ENCODE results near the gene NPTXR. TPM values are rescaled to one million over a fixed set of nuclear protein-coding genes. Genes with fewer than 3 reads are reported as not detected.
A peak's percentile ranks its signal among the peaks of the same experiment; 100 is the strongest.

The NPTXR gene
- polyA plus RNA-seq (2012; rRNA removed), result 1.1 and 1.2 TPM in 2 replicates
- 0.72 and 1.3 TPM in 2 replicates for polyA plus RNA-seq (2012; cell fraction: cytosol; rRNA removed)
- 1.2 and 1.6 TPM in 2 replicates for polyA plus RNA-seq (2012; cell fraction: nucleus; rRNA removed)

DNA sequence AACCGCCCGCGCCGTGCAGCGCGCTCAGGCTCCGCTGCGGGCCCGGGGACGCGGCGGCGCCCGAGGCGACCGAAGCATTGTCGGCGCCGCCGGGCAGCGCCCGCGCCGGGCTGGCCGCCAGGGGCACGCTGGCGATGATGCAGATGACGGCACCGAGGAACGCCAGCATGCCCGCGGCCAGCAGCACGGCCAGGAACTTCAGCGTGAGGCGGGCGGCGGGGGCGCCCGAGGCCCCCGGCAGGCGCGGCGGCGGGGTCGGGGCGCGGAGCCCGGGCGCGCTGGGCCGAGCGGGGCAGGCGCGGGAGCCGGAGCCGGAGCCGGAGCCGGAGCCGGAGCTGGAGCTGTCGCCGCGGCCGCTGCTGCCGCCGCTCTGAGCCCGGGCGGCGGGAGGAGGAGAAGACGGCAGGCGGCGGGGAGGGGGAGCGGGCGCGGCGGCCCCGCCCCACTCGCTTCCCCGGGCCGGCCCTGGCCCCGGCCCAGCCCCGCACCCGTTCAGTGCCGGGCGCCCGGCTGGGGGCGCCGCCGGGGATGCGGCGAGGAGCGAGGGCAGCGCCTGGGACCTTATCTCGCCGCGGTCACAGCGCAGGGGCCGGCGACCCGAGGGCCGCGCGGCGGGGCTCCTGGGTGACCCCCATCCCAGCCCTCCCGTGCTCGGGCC is at the start of gene NPTXR:
TSS of gene NPTXR (minus strand) at position 372 of the 658 bp plus-strand sequence.
- WGBS (ENCODE audit: low lambda C conversion rate), result no CpG with 5 or more reads among the region's 105 CpGs
- DNase-seq, result peak; percentile 90
- H3K36me3 ChIP-seq (replicated peaks in 1 of 2; ENCODE audit: control insufficient read depth in 1 of 2, insufficient read depth in 2 of 2, low read length in 1 of 2), result no peaks in the 10 kb centered on the region

DNA sequence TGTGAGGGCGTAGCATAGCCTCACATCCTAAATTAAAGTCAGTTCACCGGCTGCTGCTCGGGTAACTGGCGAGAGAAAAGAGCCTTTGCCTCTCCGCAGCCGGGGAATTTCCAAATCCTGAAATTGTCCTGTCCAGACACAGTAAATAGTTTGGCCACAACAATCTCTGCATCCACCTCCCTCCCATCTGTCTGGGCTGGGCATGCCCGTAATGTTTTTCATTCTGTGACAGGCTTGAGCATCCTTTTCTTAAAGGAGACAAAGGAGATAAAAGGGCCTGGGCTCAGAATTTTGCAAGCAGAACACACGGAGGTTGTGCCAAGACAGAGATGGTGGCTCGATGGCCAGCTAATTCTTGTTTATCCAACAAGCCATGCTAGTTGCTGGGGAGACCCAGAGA is 47.4 kb upstream of the NPTXR start:
- Histone ChIP-seq H3K4me3 (ENCODE audit: low read depth in 2 of 2, low read length in 1 of 2) (no peak overlapping the region), H2AFZ (ENCODE audit: low read depth) (no peak overlapping the region), H3K27ac (ENCODE audit: low read depth in 2 of 2, low read length in 1 of 2) (no peak overlapping the region), H3K36me3 (replicated peaks in 1 of 2; ENCODE audit: control insufficient read depth in 1 of 2, insufficient read depth in 2 of 2, low read length in 1 of 2) (no peaks in the 10 kb centered on the region), H3K79me2 (ENCODE audit: insufficient read depth) (no peaks in the 10 kb centered on the region), H3F3A (replicated peaks; ENCODE audit: insufficient read depth) (no peaks in the 10 kb centered on the region), H3K4me2 (no peak overlapping the region), H3K9me2 (no peaks in the 10 kb centered on the region), H3K9me3 (no peaks in the 10 kb centered on the region), H3K9ac (no peak overlapping the region), H4K20me1 (ENCODE audit: insufficient read depth) (no peaks in the 10 kb centered on the region), H3K27me3 (ENCODE audit: insufficient read depth) (no peaks in the 10 kb centered on the region; the same call in 1 of the 2 replicates), H3K4me1 (ENCODE audit: control insufficient read depth in 1 of 2, insufficient read depth in 2 of 2, low read depth in 1 of 2, low read length in 1 of 2) (no peaks in the 10 kb centered on the region)
- POLR2A ChIA-PET, result no interaction called here
- TF ChIP-seq USF1 (IDR thresholded peaks at IDR 0.05; ENCODE audit: borderline replicate concordance, low read depth) (no peak), FOXM1 (IDR thresholded peaks at IDR 0.05; ENCODE audit: low read depth) (no peak), MXI1 (IDR thresholded peaks at IDR 0.05; ENCODE audit: low read depth, low read length) (no peak), TCF12 (IDR thresholded peaks at IDR 0.05) (no peak), FOSL2 (IDR thresholded peaks at IDR 0.05; ENCODE audit: borderline replicate concordance, low read depth) (no peak), NRF1 (IDR thresholded peaks at IDR 0.05; ENCODE audit: low read depth, low read length) (no peak), SIN3A (IDR thresholded peaks at IDR 0.05; ENCODE audit: borderline replicate concordance, low read depth, low read length) (no peak), RXRA (IDR thresholded peaks at IDR 0.05; ENCODE audit: borderline replicate concordance, low read depth) (no peak), RFX5 (IDR thresholded peaks at IDR 0.05; ENCODE audit: low read length) (no peak), SMC3 (IDR thresholded peaks at IDR 0.05; ENCODE audit: low read depth, low read length) (no peak), TEAD4 (IDR thresholded peaks at IDR 0.05; ENCODE audit: borderline replicate concordance, insufficient read depth) (no peak), CHD2 (IDR thresholded peaks at IDR 0.05; ENCODE audit: low read length, partially characterized antibody) (no peak), EP300 (IDR thresholded peaks at IDR 0.05; ENCODE audit: borderline replicate concordance in 1 of 2, low read depth in 1 of 2, low read length in 1 of 2) (no peak), JUND (IDR thresholded peaks at IDR 0.05) (no peak), ELF1 (IDR thresholded peaks at IDR 0.05) (no peak), FOXJ3 (CRISPR knock-in tag; IDR thresholded peaks at IDR 0.05) (no peak), GATA2 (CRISPR knock-in tag; IDR thresholded peaks at IDR 0.05) (no peak)
- TF ChIP-seq, protein P1, sequence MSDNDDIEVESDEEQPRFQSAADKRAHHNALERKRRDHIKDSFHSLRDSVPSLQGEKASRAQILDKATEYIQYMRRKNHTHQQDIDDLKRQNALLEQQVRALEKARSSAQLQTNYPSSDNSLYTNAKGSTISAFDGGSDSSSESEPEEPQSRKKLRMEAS (IDR thresholded peaks at IDR 0.05; ENCODE audit: low read depth), result no peak
- TF ChIP-seq, protein P2, sequence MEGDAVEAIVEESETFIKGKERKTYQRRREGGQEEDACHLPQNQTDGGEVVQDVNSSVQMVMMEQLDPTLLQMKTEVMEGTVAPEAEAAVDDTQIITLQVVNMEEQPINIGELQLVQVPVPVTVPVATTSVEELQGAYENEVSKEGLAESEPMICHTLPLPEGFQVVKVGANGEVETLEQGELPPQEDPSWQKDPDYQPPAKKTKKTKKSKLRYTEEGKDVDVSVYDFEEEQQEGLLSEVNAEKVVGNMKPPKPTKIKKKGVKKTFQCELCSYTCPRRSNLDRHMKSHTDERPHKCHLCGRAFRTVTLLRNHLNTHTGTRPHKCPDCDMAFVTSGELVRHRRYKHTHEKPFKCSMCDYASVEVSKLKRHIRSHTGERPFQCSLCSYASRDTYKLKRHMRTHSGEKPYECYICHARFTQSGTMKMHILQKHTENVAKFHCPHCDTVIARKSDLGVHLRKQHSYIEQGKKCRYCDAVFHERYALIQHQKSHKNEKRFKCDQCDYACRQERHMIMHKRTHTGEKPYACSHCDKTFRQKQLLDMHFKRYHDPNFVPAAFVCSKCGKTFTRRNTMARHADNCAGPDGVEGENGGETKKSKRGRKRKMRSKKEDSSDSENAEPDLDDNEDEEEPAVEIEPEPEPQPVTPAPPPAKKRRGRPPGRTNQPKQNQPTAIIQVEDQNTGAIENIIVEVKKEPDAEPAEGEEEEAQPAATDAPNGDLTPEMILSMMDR (IDR thresholded peaks at IDR 0.05), result no peak
- TF ChIP-seq, protein P3, sequence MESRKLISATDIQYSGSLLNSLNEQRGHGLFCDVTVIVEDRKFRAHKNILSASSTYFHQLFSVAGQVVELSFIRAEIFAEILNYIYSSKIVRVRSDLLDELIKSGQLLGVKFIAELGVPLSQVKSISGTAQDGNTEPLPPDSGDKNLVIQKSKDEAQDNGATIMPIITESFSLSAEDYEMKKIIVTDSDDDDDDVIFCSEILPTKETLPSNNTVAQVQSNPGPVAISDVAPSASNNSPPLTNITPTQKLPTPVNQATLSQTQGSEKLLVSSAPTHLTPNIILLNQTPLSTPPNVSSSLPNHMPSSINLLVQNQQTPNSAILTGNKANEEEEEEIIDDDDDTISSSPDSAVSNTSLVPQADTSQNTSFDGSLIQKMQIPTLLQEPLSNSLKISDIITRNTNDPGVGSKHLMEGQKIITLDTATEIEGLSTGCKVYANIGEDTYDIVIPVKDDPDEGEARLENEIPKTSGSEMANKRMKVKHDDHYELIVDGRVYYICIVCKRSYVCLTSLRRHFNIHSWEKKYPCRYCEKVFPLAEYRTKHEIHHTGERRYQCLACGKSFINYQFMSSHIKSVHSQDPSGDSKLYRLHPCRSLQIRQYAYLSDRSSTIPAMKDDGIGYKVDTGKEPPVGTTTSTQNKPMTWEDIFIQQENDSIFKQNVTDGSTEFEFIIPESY (IDR thresholded peaks at IDR 0.05; ENCODE audit: borderline replicate concordance, low read depth), result no peak
- 31% methylated on average over 8 of the region's 9 CpGs for WGBS (ENCODE audit: low lambda C conversion rate)
- CTCF ChIA-PET, result interaction anchor here (1.6 kb wide), 1 partner anchor 21 kb away, joined by 5 read pairs; no protein-coding TSS in a partner anchor
- no peak for DNase-seq

More for the DNA sequence above, at the start of gene NPTXR:
- no peaks in the 10 kb centered on the region for H3K9me3 ChIP-seq
- H4K20me1 ChIP-seq (ENCODE audit: insufficient read depth), result no peaks in the 10 kb centered on the region
- peak within 1 kb of the TSS in 1 of 2 experiments; percentile 37; a peak in 2 of 4 replicates for H3K4me3 ChIP-seq (ENCODE audit: low read depth in 2 of 2, low read length in 1 of 2)
- TF ChIP-seq RXRA (IDR thresholded peaks at IDR 0.05; ENCODE audit: borderline replicate concordance, low read depth), result no peak
- H3K9me2 ChIP-seq, result no peaks in the 10 kb centered on the region
- no peaks in the 10 kb centered on the region for H3F3A ChIP-seq (replicated peaks; ENCODE audit: insufficient read depth)
- POLR2A ChIA-PET, result interaction anchor here (0.9 kb wide), 1 partner anchor 19 kb away, joined by 3 read pairs; no protein-coding TSS in a partner anchor
- no peaks in the 10 kb centered on the region; a peak in 1 of 4 replicates for H3K4me1 ChIP-seq (ENCODE audit: control insufficient read depth in 1 of 2, insufficient read depth in 2 of 2, low read depth in 1 of 2, low read length in 1 of 2)
- H3K79me2 ChIP-seq (ENCODE audit: insufficient read depth), result no peaks in the 10 kb centered on the region
- H2AFZ ChIP-seq (ENCODE audit: low read depth), result no peak within 1 kb of the TSS
- peak within 1 kb of the TSS; percentile 41; the same call in 1 of the 2 replicates for H3K4me2 ChIP-seq
- H3K9ac ChIP-seq, result no peak within 1 kb of the TSS
- H3K27me3 ChIP-seq (ENCODE audit: insufficient read depth), result no peaks in the 10 kb centered on the region
- no peak within 1 kb of the TSS; a peak in 1 of 4 replicates for H3K27ac ChIP-seq (ENCODE audit: low read depth in 2 of 2, low read length in 1 of 2)
- CTCF ChIA-PET, result interaction anchor here (0.9 to 2.6 kb wide), 6 partner anchors 10 to 75 kb away, joined by 3 to 25 read pairs (median 4); no protein-coding TSS in a partner anchor

Measured in SK-N-SH (cell line).